Germinal center (tissue), 1 donor: ENCODE data around the gene SPNS2.

Experiments
- DNase-seq: peaks from one replicate; pipeline ENCODE4 v3.0.0; 2012; ENCODE audit warnings: mixed read lengths, low spot score

The SPNS2 gene

GRCh38 chr17:4520060-4520893 lies 21.6 kb downstream of the SPNS2 start:
- DNase-seq, result no peak

DNA sequence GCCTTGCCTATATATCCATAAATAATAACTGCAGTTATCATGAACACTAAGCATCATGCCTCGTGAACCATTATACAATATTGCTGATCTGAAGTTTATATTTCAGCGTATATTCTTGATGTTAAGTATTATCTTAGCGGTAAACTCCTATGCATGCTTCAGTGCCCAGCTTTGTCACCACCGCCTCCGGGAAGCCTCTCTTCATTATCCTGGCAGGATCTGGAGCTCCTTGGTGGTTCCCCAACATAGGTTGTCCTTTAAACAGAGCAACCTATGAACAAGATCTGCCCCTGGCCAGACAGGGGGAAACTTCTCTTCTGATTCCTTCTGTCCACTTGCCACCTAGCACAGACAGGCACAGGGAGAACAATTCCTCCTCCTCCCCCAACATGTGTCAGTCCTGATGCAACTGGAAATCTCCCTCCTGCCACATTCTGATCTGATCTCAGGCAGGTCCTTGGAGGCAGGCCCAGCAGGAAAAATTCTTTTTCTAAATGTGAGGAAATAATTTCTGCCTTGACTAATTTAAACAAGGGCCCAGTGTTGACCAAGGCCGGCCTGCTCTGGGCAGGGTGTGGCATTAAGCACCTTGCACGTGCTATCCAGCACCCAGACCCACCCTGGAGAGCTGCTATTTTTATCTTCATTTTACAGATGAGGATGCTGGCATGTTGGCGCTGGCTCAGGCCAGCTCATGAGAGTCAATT lies 22.4 kb downstream of the SPNS2 start:
- DNase-seq, result no peak

GRCh38 chr17:4522661-4523060 lies 24.0 kb downstream of the SPNS2 start:
- DNase-seq, result no peak

DNA sequence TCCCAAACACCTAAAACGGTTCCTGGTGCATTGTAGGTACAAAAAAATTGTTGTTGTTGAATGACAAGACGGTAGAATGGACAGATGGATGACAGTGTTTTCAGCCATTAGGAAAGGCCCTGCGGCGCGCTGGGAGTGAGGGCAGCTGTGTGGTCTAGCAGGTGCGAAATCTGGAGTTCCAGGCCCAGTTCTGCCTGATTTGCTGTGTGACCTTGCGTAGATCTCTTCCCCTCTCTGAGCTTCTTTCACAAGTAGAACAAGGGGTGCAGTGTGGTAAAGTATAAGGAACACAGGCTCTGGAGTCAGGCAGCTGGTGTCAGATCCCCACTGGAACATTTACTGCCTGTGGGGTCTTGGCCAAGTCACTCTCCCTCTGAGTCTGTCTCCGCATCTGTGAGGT lies 25.3 kb downstream of the SPNS2 start:
- no peak for DNase-seq

GRCh38 chr17:4525691-4526397 lies 27.2 kb downstream of the SPNS2 start:
- DNase-seq, result no peak

GRCh38 chr17:4527134-4527533 lies 28.5 kb downstream of the SPNS2 start:
- DNase-seq, result no peak

DNA sequence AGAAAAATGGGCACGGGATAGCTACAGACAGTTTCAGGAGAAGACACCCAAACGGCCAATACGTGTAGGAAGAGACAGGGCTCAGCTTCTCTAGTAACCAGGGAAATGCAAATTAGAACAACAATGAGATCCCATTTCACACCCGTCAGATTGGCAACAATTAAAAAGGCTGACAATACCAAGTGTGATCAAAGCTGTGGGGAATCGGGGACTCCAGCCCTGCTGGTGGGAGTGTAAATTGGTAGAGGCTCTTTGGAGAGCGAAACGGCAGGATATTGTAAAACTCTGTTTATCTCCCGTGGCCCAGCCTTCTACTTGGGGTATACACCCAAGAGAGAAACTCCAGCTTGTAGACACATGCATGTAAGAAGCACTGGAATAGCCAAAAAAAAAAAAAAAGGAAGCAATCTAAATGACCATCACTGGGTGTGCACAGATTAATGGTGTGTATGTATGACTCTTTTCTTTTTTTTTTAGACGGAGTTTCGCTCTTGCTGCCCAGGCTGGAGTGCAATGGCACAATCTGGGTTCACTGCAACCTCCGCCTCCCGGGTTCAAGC lies 29.0 kb downstream of the SPNS2 start:
- DNase-seq, result no peak

DNA sequence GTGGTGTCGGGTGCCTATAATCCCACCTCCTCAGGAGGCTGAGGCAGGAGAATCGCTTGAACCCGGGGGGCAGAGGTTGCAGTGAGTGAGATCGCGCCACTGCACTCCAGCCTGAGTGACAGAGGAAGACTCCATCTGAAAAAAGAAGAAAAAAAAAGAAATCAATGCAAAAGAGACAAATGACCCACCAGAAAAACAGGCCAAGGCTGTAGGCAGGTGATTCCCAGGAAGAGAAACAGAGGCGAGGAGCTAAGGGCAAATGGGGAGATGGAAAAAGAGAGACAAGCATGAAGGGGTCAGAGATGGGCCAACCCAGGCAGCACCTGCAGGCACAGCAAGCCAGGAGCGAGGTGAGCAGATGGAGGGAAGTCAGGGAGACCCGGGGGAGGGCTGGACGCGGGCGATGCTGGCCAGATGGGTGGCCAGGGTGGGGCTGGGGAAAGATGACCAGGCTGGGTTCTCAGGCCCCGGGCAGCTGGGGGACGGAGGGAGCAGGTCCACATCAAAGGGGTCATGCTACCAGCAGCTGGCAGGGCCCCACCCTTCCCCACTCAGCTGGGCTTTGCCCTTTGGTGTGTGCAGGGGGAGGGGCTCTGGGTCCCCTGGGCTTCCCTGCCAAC lies 31.0 kb downstream of the SPNS2 start:
- no peak for DNase-seq

GRCh38 chr17:4530799-4531730 lies 32.4 kb downstream of the SPNS2 start:
- DNase-seq, result no peak

DNA sequence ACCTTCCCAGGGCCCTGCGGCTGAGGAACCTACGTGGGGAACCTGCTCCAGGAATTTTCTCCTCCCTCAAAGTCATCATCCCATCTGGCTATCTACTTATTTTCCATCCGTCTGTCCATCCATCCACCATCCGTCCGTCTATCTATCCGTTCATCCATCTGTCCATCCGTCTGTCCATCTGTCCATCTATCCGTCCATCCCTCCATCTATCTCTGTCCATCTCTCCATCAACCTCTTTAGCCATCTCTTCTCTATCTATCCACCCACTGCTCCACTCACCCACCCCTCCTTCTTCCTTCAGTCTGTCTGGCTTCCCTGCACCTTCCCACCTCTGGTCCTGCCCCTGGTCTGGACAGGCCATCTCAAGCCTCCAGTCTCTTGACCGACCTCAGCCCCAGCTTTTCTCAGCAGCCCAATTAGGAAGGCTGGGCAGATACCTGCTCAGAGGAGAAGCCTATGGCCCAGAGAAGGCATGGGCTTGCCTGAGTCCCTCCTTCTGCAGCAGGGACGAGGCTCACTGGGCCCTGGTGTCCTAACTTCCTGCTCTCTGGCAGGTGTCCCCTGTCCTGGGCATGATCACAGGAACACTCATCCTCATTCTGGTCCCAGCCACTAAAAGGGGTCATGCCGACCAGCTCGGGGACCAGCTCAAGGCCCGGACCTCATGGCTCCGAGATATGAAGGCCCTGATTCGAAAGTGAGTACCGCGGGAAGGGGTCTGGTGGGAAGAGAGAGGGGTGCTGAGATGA lies 33.5 kb downstream of the SPNS2 start:
- no peak for DNase-seq

DNA sequence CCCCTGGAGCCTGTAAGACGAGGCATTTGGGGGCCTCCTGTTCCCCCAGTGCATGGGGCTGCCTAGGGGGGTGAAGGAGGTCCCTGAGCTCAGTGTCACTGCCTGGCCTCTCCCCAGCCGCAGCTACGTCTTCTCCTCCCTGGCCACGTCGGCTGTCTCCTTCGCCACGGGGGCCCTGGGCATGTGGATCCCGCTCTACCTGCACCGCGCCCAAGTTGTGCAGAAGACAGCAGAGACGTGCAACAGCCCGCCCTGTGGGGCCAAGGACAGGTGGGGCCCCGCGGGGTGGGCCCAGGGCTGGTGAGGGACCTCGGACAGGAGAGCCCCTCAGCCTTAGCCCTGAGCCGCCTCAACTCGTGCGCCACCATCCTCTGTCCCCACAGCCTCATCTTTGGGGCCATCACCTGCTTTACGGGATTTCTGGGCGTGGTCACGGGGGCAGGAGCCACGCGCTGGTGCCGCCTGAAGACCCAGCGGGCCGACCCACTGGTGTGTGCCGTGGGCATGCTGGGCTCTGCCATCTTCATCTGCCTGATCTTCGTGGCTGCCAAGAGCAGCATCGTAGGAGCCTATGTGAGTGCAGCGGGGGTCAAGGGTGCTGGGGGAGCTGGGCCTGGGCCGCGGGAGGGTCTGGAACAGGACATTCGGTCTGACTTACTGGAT lies 34.3 kb downstream of the SPNS2 start:
- DNase-seq, result no peak

DNA sequence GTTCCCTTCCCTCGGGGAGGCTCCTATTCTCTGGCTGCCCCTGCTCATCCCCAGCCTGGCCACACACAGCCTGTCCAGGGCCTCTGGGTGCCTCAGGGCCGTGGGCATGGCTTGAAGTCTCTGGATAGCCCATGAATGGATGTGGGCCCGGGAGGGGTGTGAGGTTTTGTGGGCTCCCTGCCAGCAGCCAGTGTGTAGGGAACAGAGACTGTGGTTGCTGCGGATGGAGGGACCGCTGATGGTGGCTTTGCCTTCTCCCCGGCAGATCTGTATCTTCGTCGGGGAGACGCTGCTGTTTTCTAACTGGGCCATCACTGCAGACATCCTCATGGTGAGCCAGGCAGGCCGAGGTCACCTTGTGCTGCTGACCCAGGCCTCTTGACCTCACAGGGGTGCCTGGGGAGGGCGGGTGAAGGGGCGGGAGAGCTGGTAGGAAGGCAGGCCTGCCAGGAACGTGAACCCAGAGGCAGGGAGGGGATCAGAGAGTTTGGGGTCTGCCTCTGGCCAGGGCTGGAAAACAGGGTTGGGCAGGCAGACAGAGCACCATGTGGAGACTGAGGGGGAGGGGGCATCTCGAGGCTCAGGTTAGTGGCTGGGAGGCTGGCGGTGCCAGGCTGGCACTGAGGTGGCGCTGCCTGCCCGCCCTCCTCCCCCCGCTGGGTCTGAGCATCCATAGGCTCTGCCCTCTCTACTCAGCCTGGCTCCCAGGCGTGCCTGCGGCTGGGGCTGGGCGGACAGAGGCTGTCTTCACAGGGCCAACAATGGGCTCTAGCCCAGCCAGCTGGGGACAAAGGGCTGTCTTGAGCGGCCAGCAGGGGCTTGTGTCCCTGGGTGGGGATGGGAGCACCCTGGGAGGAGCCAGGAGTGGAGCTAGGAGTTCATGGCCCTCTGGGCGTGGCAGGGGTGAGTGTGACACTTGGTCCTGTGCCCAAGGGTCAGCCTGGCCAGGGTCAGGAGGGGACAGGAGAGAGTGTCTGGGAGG lies 35.1 kb downstream of the SPNS2 start:
- DNase-seq, result no peak

- DNase-seq, result no peak
Observed at GRCh38 chr17:4534515-4534914, 35.8 kb downstream of the SPNS2 start.

DNA sequence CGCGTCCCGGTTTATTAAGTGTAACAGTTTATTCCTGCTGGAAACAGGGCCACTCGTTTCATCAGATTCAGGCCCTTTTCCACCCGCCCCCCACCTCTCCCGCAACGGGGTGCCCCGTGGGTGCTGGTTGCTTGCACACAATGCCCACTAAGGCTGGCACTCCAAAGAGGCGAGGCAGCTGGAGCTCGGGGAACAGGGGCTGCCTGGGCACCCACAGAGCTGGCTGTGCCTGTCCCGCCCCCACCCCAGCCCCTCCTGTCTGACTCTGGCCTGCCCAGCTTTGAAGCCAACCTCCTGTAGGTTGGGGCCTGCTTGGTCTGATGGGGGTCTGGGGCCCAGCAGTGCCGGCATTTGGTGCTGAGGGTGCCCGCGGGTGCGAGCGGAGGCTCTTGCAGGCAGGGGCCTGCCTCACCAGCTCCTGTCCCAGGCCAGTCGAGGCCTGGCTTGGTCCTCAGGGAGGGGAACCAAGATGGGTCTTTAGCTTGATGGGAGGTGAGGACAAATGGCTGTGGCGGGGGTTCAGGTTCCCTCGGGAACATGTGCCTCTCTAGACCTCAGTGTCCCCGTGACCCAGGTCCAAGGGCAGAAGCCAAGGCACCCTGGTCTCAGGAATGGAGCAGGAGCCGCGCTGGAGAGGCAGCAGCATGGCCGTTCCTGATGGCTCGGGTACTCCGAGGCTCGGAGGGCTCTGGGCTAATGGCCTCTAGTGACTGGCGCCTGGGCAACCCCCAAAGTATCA lies 36.4 kb downstream of the SPNS2 start:
- DNase-seq, result no peak

DNA sequence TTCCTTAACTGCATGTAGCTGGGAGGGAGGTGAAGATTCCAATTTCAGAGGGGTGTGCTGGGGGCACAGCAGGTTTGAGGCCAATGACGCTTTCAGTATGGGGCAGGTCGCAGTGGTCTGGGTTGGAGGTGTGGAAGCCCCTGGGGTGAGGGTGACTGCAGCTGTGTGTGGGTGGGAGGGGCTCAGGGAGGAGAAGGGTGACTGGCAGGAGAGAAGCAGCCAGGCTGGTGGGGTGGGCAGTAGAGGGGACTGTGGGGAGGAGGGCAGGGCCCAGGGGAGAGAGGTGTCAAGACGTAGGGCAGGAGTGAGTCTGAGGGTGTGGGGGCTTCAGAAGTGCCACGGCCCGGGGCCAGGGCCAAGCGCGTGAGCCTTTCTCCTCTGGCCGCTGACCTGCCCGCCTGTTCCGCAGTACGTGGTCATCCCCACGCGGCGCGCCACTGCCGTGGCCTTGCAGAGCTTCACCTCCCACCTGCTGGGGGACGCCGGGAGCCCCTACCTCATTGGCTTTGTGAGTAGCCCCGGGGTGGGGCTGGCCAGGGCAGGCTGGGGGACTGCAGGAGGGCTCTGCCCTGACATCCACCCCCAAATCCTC lies 37.1 kb downstream of the SPNS2 start:
- no peak for DNase-seq

DNA sequence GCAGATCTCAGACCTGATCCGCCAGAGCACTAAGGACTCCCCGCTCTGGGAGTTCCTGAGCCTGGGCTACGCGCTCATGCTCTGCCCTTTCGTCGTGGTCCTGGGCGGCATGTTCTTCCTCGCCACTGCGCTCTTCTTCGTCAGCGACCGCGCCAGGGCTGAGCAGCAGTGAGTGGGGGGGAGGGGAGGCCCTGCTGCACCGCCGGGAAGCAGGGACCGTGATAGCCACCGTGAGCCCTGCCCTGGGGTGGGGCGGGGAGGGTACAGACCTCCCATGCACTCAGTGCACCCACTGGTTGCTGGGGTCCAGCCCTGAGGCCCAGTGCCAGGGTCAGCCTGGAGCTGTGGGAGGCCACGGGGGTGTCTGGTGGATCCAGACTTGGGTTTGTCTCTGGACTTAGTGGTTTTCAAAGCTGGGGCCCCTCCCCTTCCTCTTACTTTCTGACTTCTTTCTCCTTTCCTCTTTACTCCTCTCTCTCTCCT lies 37.6 kb downstream of the SPNS2 start:
- no peak for DNase-seq

- DNase-seq, result no peak
Observed at GRCh38 chr17:4536742-4537411, 38.2 kb downstream of the SPNS2 start.
